Retinal pigment epithelial cell (primary cell): ENCODE measurements around the gene SLCO2B1.

Experiments
- DNase-seq: peaks from one replicate; pipeline ENCODE4 v3.0.0-alpha.2; 2010; ENCODE audit warnings: low read depth
- H3K4me3 ChIP-seq: 2 replicates; pipeline ENCODE4 v1.5.1; 2011; ENCODE audit warnings: mild to moderate bottlenecking, low read length, control low read depth, moderate library complexity
- CTCF ChIP-seq: conservative IDR thresholded peaks from 2 replicates; pipeline ENCODE4 v1.5.1; 2011; ENCODE audit warnings: low read depth, low read length, control low read depth, inconsistent platforms

Gene SLCO2B1

DNA sequence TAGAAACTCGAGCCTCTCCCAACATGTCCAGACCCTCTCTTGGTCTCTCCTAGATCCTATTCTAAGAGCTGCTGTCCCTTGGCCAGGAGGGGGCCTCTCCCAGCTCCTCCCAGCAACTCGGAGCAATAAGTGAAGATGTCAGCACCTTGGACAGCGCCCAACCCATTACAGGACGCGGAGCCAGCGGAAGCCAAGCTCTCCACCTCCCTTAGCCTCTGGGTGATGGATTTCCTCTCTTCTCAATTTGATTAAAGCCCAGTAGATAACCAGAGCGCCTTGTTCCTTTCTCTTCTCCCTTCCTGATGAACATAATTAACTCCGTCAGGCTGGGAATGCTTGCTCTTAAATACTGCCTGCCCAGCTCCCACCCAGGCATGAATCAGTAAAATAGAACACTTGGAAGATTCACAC, 63.5 kb downstream of the SLCO2B1 start:
- no peak overlapping the region for H3K4me3 ChIP-seq
- peak; percentile 32 for DNase-seq
- TF ChIP-seq CTCF: peak; percentile 68

DNA sequence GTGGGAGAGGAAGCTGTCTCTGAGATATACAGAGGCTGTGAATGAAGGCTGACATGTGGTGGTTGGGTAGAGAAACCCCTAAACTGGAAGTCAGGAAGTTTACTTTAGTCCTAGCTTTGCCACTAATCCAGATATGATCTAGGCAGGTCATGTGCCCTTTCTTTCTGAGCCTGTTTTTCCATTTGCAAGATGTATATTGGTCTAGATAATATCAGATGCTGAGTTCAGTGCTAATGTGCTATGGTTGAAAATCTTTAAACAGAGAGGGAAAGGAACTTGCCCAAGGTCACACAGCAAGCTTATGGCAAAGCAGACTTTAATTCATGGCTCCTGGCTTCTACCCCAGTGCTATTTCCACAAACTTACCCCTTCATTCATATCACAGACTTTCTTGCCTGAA, 63.9 kb downstream of the SLCO2B1 start:
- TF ChIP-seq CTCF: no peak
- no peak for DNase-seq
- no peak overlapping the region for H3K4me3 ChIP-seq

DNA sequence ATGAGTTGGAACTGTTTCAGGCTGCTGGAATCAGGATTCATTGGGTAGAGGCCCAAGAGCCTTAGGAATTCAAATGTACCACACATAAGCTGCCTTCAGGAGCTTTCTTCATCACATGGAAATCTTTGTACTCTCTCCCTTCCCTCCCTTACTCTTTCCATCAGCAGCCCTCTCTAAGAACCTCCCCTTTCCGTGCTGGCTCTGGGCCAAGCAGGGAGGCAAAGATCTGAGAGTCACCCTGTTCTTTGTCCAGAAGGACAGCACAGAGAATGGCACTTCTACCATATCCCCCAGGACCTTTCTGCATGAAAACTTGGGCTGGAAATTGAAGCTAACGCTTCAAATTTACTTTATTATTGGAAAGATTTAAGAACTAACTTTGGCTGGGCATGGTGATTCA, 69.0 kb downstream of the SLCO2B1 start:
- no peak for TF ChIP-seq CTCF
- H3K4me3 ChIP-seq: no peak overlapping the region
- no peak for DNase-seq

- H3K4me3 ChIP-seq: no peak overlapping the region
- DNase-seq: no peak
- TF ChIP-seq CTCF: no peak
Measured at GRCh38 chr11:75223954-75224643, 73.2 kb downstream of the SLCO2B1 start.

DNA sequence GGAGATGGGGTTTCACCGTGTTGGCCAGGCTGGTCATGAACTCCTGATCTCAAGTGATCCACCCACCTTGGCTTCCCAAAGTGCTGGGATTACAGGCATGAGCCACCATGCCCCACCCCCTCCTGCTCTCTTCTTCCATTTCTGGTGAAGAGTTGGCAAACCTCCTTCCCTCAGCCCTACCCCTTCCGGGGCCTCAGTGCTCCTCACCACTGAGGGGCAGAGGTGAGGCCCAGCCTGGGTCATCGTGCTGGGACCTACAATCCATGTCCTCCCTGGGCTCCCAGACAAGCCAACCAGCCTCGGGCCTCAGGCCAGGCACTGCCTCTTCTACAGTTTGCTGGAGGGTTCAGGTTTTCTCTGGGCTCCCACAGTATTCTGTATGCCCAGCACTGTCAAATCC, 74.9 kb downstream of the SLCO2B1 start:
- no peak overlapping the region for H3K4me3 ChIP-seq
- DNase-seq: no peak
- no peak for TF ChIP-seq CTCF

DNA sequence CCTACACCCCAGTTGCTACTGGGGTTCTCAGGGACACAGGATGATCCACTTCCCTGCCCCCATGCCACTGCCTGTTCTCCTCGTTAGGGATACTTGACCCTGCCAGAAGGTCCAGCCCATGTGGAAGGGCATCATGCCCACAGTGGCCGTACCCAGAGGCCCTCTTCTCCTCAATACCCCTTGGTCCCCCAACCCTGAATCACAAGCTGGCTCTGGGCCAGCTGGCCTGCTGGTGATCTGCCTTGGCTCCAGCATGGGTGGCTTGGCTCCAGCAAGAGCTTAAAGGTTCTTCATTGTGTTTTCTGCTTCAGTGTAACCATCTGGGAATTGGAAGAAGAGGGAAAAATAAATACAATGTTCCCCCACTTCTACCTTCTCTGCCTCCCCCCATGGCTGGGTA, 78.6 kb downstream of the SLCO2B1 start:
- TF ChIP-seq CTCF: no peak
- DNase-seq: no peak
- H3K4me3 ChIP-seq: no peak overlapping the region

DNA sequence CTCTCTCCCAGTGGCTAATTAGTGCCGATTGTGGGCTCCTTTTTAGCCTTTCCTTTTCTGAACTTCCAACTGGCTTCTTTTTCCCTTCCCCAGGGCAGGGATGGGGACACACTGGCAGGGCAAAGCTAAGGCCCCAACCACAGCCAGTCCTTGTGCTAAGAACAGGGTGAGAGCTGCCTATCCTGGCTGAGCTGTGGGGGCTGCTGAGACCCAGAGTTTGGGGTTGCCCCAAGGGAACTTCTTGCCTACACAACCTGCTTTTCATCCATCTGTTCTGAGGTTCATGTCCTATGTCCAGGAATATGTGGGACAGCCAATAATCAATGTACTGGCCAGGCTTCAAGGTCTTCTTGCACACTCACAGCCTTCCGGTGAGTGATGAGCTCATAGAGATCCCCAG, 79.7 kb downstream of the SLCO2B1 start:
- no peak for TF ChIP-seq CTCF
- DNase-seq: no peak
- H3K4me3 ChIP-seq: no peak overlapping the region
